Glomerular visceral epithelial cell (primary cell): Measurements from ENCODE around the gene RESP18.
A peak's percentile ranks its signal among the peaks of the same experiment; 100 is the strongest.
"Not testable (repeated sequence)": the region's sequence is repeated elsewhere in the genome, so short reads cannot be mapped to it uniquely, and the experiment has no call there.

Source experiments
- DNase-seq: peaks from one replicate; pipeline ENCODE4 v3.0.0-alpha.2; 2016; ENCODE audit errors: extremely low spot score

RESP18 gene

GRCh38 chr2:219292616-219293015, 39.9 kb downstream of the RESP18 start:
- no peak for DNase-seq

GRCh38 chr2:219291910-219292490, 40.5 kb downstream of the RESP18 start:
- DNase-seq: no peak

GRCh38 chr2:219291394-219291793, 41.1 kb downstream of the RESP18 start:
- no peak for DNase-seq

GRCh38 chr2:219290381-219291171, 42.0 kb downstream of the RESP18 start:
- no peak for DNase-seq

DNA sequence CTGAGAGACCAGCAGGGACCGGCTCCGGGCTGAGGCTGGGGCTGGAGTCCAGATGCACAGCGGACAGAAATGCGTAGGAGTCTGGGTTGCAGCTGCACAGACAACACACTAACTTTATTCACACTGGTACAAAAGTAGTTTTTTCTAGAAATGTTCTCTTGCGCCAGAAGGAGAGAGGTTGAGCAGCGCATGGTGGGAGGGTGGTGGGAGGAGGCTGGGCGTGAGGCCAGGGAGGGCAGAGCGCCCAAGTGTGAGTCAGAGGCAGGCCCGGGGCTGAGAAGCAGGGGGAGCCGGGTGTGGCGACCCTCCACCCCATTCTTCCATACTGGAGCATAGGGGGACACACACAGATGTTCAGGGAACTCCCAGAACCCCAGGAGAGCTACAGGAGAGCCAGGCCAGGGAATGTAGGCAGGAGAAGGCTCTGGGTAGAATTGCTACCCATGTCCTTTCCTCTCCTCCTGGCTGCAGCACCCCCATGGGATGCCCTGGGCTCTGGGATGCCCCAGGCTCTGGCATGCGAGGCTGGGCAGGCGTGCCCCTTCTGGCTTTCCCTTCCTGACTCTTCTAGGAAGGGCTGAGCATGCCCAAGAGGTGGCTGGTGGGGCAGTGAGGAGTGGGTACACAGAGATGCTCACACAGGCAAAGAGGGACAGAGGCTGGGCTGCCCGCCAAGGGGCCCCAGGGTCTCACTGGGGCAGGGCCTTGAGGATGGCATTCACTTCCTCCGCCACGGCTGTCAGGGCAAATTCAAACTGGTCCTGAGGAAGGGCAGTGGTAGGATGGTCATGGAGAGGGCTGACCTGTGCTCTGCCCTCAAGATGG, 42.8 kb downstream of the RESP18 start:
- peak; percentile 67 for DNase-seq

GRCh38 chr2:219289195-219289536, 43.4 kb downstream of the RESP18 start:
- DNase-seq: no peak

GRCh38 chr2:219287580-219288265, 44.8 kb downstream of the RESP18 start:
- DNase-seq: no peak

- not testable (repeated sequence) for DNase-seq
These were observed 45.5 kb downstream of the RESP18 start for GRCh38 chr2:219287116-219287440.

DNA sequence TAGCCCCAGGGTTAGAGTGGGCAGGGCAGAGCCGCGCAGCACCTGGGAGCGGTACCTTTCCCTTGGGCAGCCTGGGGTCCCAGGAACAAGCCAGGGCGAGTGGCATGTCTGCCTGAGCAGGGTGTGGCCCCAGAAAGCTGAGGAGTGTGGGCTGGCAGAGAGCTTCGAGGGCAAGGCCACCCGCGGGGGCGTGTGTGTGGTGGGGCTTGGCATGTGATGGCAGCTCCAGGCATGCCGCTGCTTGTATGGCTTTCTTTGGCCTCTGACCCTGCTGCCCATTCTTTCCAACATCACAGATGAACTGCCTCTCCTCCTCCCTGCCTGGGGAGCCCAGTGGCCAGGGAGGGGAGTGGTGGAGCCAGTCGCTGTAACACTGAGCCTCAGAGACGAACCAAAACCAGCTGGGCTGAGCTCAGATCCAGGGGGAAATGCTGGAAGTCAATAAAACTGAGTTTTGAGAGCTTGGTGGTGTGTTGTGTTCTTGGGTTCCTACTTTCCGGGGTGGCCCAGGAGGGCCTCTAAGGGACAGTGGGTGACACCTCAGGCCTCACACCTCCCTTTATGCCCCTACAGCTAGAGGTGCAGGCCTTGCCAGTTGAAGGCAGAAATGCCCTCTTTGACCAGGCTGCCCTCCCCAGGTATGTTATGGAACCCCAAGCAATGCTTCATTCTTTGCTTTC, 46.0 kb downstream of the RESP18 start:
- DNase-seq: peak; percentile 47

DNA sequence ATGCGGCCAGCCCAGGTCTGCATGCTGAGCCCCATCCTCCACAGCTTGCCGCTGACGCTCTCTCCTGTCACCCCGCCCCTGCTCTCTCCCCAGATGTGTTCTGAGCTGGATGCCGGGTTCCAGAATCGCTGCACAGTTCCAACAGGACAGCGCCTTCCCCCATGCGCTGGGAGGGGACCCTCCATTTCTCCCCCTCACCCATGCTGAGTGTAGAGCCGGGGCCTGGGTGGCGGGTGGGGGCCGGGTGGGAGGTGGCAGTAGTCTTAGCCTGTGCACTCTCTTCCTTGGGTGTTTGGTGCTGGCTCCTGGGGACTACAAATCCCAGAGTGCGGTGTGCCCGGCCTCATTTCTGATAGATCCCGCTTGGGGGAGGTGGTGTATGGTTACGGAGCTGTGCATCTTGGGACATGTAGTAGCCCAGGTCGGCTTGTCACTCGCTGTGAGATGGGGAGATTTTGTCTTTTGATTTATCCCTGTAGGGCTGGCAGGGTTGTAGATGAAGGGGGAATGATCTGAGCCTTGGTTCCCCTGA, 46.6 kb downstream of the RESP18 start:
- no peak for DNase-seq

DNA sequence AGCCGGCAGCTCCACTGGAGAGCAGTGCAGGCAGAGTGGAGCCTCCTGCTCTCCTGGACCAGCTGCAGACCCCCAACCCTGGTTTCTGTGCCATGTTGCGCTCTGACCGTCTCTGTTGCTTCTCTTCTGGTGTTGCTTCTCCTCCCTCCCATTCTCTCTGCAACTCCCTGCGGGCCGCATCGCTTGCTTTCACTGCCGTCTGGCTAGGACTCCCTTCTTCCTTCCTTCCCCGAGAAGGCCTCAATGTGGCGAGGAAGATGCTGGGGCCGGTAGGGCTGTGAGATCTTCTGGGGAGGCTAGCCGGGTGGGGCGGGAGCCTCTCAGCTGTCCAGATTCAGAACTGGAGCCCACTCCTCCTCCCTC, 47.2 kb downstream of the RESP18 start:
- no peak for DNase-seq

- no peak for DNase-seq
These were observed 47.8 kb downstream of the RESP18 start for GRCh38 chr2:219284501-219285372.

GRCh38 chr2:219282943-219283581, 49.5 kb downstream of the RESP18 start:
- no peak for DNase-seq

DNA sequence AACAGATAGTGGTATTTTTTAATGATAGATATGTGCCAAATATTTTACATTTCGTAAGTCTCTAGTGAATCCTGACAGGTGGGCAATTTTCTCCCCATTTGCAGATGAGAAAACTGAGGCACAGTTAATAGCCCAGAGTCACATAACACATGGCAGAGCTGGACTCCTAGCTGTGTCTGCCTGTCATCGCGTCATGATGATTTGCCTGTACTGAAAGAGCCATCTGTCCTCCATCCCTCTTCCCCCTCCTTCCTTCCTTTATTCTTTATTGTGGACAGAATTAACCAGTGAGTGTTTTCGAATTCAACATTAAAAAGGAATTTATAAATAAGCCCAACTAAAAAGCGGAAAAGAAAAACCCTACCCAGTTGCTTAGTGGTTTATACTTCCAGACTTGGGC, 50.2 kb downstream of the RESP18 start:
- no peak for DNase-seq

DNA sequence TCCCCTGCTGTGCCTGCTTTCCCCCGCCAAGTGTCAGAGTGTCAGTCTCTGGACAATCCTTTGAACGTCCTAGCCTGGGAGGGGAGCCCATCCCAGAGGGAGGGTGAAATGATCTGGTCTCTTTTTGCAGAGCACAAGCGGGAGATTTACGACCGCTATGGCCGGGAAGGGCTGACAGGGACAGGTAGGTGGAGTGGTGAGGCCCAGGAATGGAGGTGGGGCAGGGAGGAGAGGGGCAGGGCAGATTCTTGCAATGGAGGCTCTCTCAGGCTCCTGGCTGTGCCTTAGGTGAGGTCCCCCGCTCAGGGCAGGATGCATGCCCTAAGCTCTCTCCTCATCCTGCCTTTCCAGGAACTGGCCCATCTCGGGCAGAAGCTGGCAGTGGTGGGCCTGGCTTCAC, 51.0 kb downstream of the RESP18 start:
- no peak for DNase-seq

DNA sequence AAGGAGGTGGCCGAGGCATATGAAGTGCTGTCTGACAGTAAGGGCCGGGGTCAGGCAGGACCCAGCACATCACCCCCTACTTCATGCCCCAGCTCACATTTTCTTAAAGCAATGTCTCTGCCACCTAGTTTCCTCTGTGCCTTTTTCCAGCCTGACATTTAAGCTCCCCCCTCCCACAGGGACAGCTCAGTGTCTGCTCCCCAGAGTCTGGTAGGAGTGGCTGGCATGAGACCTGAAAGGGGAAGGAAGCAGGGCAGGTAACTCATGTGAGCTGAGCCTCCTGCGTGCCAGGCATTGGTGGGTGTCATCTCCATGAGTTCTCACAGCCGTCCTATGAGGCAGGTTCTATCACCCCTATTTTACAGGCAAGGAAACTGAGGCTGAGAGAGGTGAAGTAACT, 51.9 kb downstream of the RESP18 start:
- DNase-seq: no peak

GRCh38 chr2:219279916-219280516, 52.5 kb downstream of the RESP18 start:
- DNase-seq: no peak

DNA sequence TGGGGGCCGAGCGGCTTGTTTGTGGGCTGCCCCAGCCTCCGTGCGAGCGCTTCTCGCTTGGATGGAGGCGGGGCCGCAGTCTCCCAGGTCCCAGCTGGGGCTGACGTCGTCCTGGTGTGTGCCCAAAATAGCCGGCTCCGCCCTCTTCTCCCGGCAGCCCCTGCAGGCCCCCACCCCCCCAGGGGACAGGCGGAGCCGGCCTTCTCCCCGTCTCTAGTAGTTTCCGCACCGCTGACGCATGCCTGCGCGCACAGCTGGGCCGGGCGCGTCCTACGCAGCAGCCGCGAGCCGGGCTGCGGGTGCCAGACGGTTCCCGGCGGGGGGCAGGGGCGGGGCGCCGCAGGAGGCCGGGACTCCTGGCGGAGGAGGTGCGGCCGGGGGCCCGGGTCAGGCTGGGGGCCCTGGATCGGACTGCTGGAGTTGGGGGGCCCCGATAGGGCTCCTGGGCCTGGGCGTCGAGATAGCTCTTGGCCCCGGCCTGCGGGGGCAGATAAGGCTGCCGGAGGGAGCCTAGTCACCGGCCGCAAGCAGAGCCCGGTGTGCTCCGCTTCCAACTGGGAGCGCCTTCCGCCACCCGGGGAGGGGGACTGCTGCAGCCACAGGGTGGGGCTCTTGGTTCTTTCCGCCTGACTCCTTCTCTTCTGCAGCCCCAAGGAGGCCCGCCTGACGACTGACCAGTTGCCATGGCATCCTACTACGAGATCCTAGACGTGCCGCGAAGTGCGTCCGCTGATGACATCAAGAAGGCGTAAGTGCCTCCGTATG, 53.2 kb downstream of the RESP18 start, which contains the start of gene DNAJB2:
Gene DNAJB2, plus strand, starts transcription at position 216 of the 765 bp plus-strand sequence. Its CDS starts 468 bp downstream, at position 684.
- DNase-seq: peak; percentile 100

DNA sequence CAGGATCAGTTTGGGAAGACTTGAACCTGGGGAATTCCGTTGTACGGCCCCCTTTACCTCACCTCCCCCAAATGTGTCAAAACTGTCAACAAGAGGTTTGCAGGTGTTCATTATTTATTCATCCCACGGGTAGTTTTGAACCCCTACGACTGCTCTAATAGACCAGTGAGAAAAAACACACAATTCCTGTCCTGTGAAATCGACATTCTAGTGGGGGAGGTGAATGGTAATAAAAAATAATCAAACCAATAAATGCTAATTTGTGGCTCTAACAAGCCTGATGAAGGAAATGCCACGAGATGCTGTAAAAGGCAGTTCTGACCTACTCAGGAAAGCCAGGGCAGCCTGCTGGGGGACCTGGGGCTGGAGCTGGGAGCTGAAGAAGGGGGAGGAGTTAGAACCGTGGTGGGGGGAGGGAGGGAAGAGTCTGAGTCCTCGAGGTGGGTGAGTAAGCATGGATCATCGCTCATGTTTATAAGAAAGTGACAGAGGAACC, 53.8 kb downstream of the RESP18 start:
- no peak for DNase-seq
